DND-41 (cell line): Measurements from ENCODE around the gene CHD1L.
A peak's percentile ranks its signal among the peaks of the same experiment; 100 is the strongest.
"Not testable (repeated sequence)": the region's sequence is repeated elsewhere in the genome, so short reads cannot be mapped to it uniquely, and the experiment has no call there.

Experiments
- ATAC-seq: fragments of 200-7000 bp; cut with Tn5 transposase; 3 replicates; pipeline ENCODE4 v1.9.1; 2021; ENCODE audit warnings: low read depth; ENCODE audit not compliant: insufficient read depth
- DNase-seq: peaks from one replicate; pipeline ENCODE4 v3.0.0-alpha.2; 2020
- H2AFZ ChIP-seq: 2 replicates; pipeline ENCODE4 v1.6.0; 2012; ENCODE audit warnings: low read depth, low read length
- H3K27ac ChIP-seq: 2 replicates; pipeline ENCODE4 v1.5.1; 2012; ENCODE audit warnings: low read length, inconsistent platforms
- H3K27me3 ChIP-seq: fragments of 200-600 bp; sonication (generic); 2 replicates; pipeline ENCODE4 v1.6.0; 2012; ENCODE audit warnings: low read length, mild to moderate bottlenecking, inconsistent platforms; ENCODE audit not compliant: insufficient read depth, poor library complexity
- H3K36me3 ChIP-seq: 2 replicates; pipeline ENCODE4 v1.5.1; 2012; ENCODE audit warnings: low read length, inconsistent platforms; ENCODE audit not compliant: insufficient read depth
- H3K4me1 ChIP-seq: 2 replicates; pipeline ENCODE4 v1.5.1; 2012; ENCODE audit warnings: mild to moderate bottlenecking, low read length; ENCODE audit not compliant: insufficient read depth
- H3K4me2 ChIP-seq: 2 replicates; pipeline ENCODE4 v1.6.0; 2012; ENCODE audit warnings: mild to moderate bottlenecking, moderate library complexity, low read length, inconsistent platforms; ENCODE audit not compliant: insufficient read depth
- H3K4me3 ChIP-seq, 2 experiments: fragments of 200-600 bp in 1 of 2; shearing (Covaris generic) in 1 of 2; 2 replicates each; pipeline ENCODE4 v1.5.1; 2012 to 2016; ENCODE audit warnings: inconsistent platforms in 2 of 2, low read length in 2 of 2, mild to moderate bottlenecking in 2 of 2, low read depth in 1 of 2, moderate library complexity in 1 of 2
- H3K79me2 ChIP-seq: 2 replicates; pipeline ENCODE4 v1.6.0; 2012; ENCODE audit warnings: low read length, inconsistent platforms; ENCODE audit not compliant: insufficient read depth
- H3K9ac ChIP-seq: 2 replicates; pipeline ENCODE4 v1.6.0; 2012; ENCODE audit warnings: low read depth, mild to moderate bottlenecking, inconsistent platforms, low read length, moderate library complexity
- H3K9me3 ChIP-seq: 2 replicates; pipeline ENCODE4 v1.5.1; 2012; ENCODE audit warnings: low read length, moderate library complexity, mild to moderate bottlenecking, inconsistent platforms; ENCODE audit not compliant: insufficient read depth, severe bottlenecking
- H4K20me1 ChIP-seq: 2 replicates; pipeline ENCODE4 v1.6.0; 2012; ENCODE audit warnings: low read length; ENCODE audit not compliant: insufficient read depth
- CTCF ChIP-seq: IDR thresholded peaks from 2 replicates; pipeline ENCODE4 v1.5.1; 2012; ENCODE audit warnings: borderline replicate concordance, low read length, moderate library complexity, mild to moderate bottlenecking; ENCODE audit not compliant: poor library complexity, severe bottlenecking; ENCODE audit errors: extremely low read depth
- EZH2 ChIP-seq: IDR thresholded peaks from 3 replicates; pipeline ENCODE4 v1.6.1; 2012; ENCODE audit warnings: borderline replicate concordance, low read depth, mild to moderate bottlenecking, moderate library complexity, low read length, inconsistent platforms; ENCODE audit not compliant: severe bottlenecking

The CHD1L gene

GRCh38 chr1:147223740-147224615 lies 18.5 kb upstream of the CHD1L start:
- Histone ChIP-seq H4K20me1 (no peaks in the 10 kb centered on the region), H3K9me3 (no peaks in the 10 kb centered on the region), H3K36me3 (no peaks in the 10 kb centered on the region), H3K4me3 (no peak overlapping the region), H3K79me2 (no peaks in the 10 kb centered on the region), H2AFZ (peak overlapping the region; percentile 13), H3K4me1 (peaks cover 24% of the 10 kb centered on the region), H3K4me2 (no peak overlapping the region), H3K27me3 (no peaks in the 10 kb centered on the region), H3K9ac (no peak overlapping the region), H3K27ac (no peak overlapping the region)
- ATAC-seq (no peak), DNase-seq (no peak)
- no peak for TF ChIP-seq EZH2
- no peak for TF ChIP-seq CTCF

- H3K9ac ChIP-seq = peak within 1 kb of the TSS; percentile 54
- H2AFZ ChIP-seq = peak within 1 kb of the TSS; percentile 88
- no peaks in the 10 kb centered on the region for H3K9me3 ChIP-seq
- H3K4me2 ChIP-seq = peak within 1 kb of the TSS; percentile 75
- TF ChIP-seq CTCF (peak; percentile 27), EZH2 (no peak)
- H3K27me3 ChIP-seq = no peaks in the 10 kb centered on the region
- ATAC-seq (peak; percentile 91), DNase-seq (peak; percentile 59)
- peak within 1 kb of the TSS; percentile 29 to 68; a peak in 3 of 4 replicates for H3K4me3 ChIP-seq
- no peaks in the 10 kb centered on the region for H3K36me3 ChIP-seq
- H3K27ac ChIP-seq = peak within 1 kb of the TSS; percentile 67
- H3K4me1 ChIP-seq = peaks cover 24% of the 10 kb centered on the region
- H4K20me1 ChIP-seq = no peaks in the 10 kb centered on the region
- H3K79me2 ChIP-seq = no peaks in the 10 kb centered on the region
Observed at GRCh38 chr1:147225193-147225730, 17.2 kb upstream of the CHD1L start, which contains the start of gene FMO5. FMO5 (minus strand) TSS chr1:147225339; CDS start chr1:147225029, 310 bp downstream.

GRCh38 chr1:147231032-147231431 lies 11.5 kb upstream of the CHD1L start:
- H4K20me1 ChIP-seq, DNase-seq, H3K9ac ChIP-seq, ATAC-seq, H3K4me3 ChIP-seq, H3K79me2 ChIP-seq, H3K4me1 ChIP-seq, H3K27ac ChIP-seq, H3K27me3 ChIP-seq, H2AFZ ChIP-seq, H3K36me3 ChIP-seq, H3K4me2 ChIP-seq: not testable (repeated sequence)
- H3K9me3 ChIP-seq = peaks cover 13% of the 10 kb centered on the region

GRCh38 chr1:147233903-147234302 lies 8.6 kb upstream of the CHD1L start:
- not testable (repeated sequence) for H3K4me3 ChIP-seq, H3K36me3 ChIP-seq, ATAC-seq, H3K4me2 ChIP-seq, H3K27ac ChIP-seq, H3K9ac ChIP-seq, DNase-seq, H3K4me1 ChIP-seq, H3K27me3 ChIP-seq, H3K79me2 ChIP-seq, H2AFZ ChIP-seq, H4K20me1 ChIP-seq
- peaks cover 27% of the 10 kb centered on the region for H3K9me3 ChIP-seq
